Activated naive CD4-positive, alpha-beta T cell treated with anti-CD3 and anti-CD28 coated beads for 36 hours (primary cell): Measurements from ENCODE around the gene P2RY13. TPM values are rescaled to one million over a fixed set of nuclear protein-coding genes. Genes with fewer than 3 reads are reported as not detected.
A peak's percentile ranks its signal among the peaks of the same experiment; 100 is the strongest.

Experiments
- CTCF ChIA-PET: fragments of 350-600 bp; sonication (Branson Sonifier 250); formaldehyde crosslinking; loops from one replicate; lab custom pipeline; 2021; ENCODE audit warnings: antibody characterized with exemption; lab: Charles Lee
- DNase-seq: peaks from one replicate; pipeline ENCODE4 v3.0.0-alpha.2; 2020
- H3K27ac Mint-ChIP-seq: one replicate; pipeline ENCODE4 v1.8.0; 2021; ENCODE audit warnings: mild to moderate bottlenecking, mixed read lengths
- H3K27me3 Mint-ChIP-seq: one replicate; pipeline ENCODE4 v1.8.0; 2021; ENCODE audit warnings: low read depth, mixed read lengths
- H3K36me3 Mint-ChIP-seq: one replicate; pipeline ENCODE4 v1.8.0; 2021; ENCODE audit warnings: low read depth, mixed read lengths
- H3K4me1 Mint-ChIP-seq: one replicate; pipeline ENCODE4 v1.8.0; 2021; ENCODE audit warnings: low read depth, mixed read lengths
- H3K4me3 Mint-ChIP-seq: one replicate; pipeline ENCODE4 v1.8.0; 2021; ENCODE audit warnings: mild to moderate bottlenecking, moderate library complexity, mixed read lengths
- H3K9me3 Mint-ChIP-seq: one replicate; pipeline ENCODE4 v1.8.0; 2021; ENCODE audit warnings: mixed read lengths
- intact Hi-C: fragments of 100-400 bp; cut with micrococcal nuclease; formaldehyde crosslinking; loops from one replicate; pipeline ENCODE4 v1.15.1; 2023
- total RNA-seq, 2 experiments: library from RNA; stranded (reverse); gene quantifications; one replicate each; pipeline ENCODE4 v1.2.3, GENCODE V29; 2021

P2RY13 gene
- total RNA-seq, 2 experiments from 2014 or later = not detected

GRCh38 chr3:151318991-151319390 is 10.4 kb downstream of the P2RY13 start:
- no peak for DNase-seq
- Mint-ChIP-seq H3K4me3 (no peak overlapping the region), H3K27me3 (no peaks in the 10 kb centered on the region), H3K4me1 (peaks cover 13% of the 10 kb centered on the region), H3K9me3 (no peaks in the 10 kb centered on the region), H3K36me3 (no peaks in the 10 kb centered on the region), H3K27ac (no peak overlapping the region)
- intact Hi-C loops = no loop called here
- CTCF ChIA-PET = interaction anchor here (0.6 to 1.1 kb wide), 4 partner anchors 11 to 176 kb away, joined by 3 read pairs; no protein-coding TSS in a partner anchor

- intact Hi-C loops = no loop called here
- H3K27me3 Mint-ChIP-seq = no peaks in the 10 kb centered on the region
- no peak for DNase-seq
- no peaks in the 10 kb centered on the region for H3K36me3 Mint-ChIP-seq
- peaks cover 13% of the 10 kb centered on the region for H3K4me1 Mint-ChIP-seq
- H3K27ac Mint-ChIP-seq = no peak overlapping the region
- no peak overlapping the region for H3K4me3 Mint-ChIP-seq
- CTCF ChIA-PET = interaction anchor here (0.6 to 1.1 kb wide), 3 partner anchors 11 to 172 kb away, joined by 3 read pairs; no protein-coding TSS in a partner anchor
- no peaks in the 10 kb centered on the region for H3K9me3 Mint-ChIP-seq
Observed at GRCh38 chr3:151318313-151318712, 11.0 kb downstream of the P2RY13 start.

- no peak within 1 kb of the TSS for H3K27ac Mint-ChIP-seq
- no peaks in the 10 kb centered on the region for H3K9me3 Mint-ChIP-seq
- no peaks in the 10 kb centered on the region for H3K27me3 Mint-ChIP-seq
- peak; percentile 48 for DNase-seq
- no peak within 1 kb of the TSS for H3K4me3 Mint-ChIP-seq
- CTCF ChIA-PET = interaction anchor here (0.6 to 1.5 kb wide), 3 partner anchors 11 to 599 kb away, joined by 3 to 4 read pairs (median 4); no protein-coding TSS in a partner anchor
- H3K36me3 Mint-ChIP-seq = no peaks in the 10 kb centered on the region
- peaks cover 12% of the 10 kb centered on the region for H3K4me1 Mint-ChIP-seq
- intact Hi-C loops = loop anchor here (1.0 to 2.0 kb wide), 2 partner anchors 11 to 40 kb away; no protein-coding TSS in a partner anchor
Observed at GRCh38 chr3:151316267-151316991, 12.9 kb downstream of the P2RY13 start, which contains the start of gene GPR87. Gene GPR87, minus strand, starts transcription at chr3:151316820. Its CDS starts 16,720 bp downstream, at chr3:151300100.

DNA sequence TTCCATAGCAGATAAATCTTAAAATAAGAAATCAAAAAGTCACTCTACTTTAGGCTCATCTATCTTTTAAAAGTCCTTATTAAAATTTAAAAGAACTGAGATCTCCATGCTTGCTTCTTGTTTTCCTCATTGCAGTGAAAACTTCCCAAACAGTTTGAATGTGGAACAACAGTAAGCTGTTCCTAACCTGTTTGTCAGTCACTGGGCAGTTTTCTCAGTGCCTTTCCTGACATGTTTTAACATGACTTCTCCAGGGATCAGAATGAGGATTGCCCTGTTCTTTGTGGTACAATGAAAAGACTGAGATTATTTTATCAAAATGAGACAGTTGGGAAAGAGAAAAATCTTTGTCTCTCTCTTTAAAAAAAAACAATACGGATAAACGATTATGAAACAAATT is 13.5 kb downstream of the P2RY13 start:
- no peak for DNase-seq
- Mint-ChIP-seq H3K4me3 (no peak overlapping the region), H3K27me3 (no peaks in the 10 kb centered on the region), H3K36me3 (no peaks in the 10 kb centered on the region), H3K27ac (no peak overlapping the region), H3K4me1 (peaks cover 12% of the 10 kb centered on the region), H3K9me3 (no peaks in the 10 kb centered on the region)
- CTCF ChIA-PET = interaction anchor here (0.6 to 1.5 kb wide), 2 partner anchors 11 to 598 kb away, joined by 3 to 4 read pairs; no protein-coding TSS in a partner anchor
- intact Hi-C loops = loop anchor here (1.0 to 2.0 kb wide), 2 partner anchors 11 to 39 kb away; no protein-coding TSS in a partner anchor

GRCh38 chr3:151315136-151315535 is 14.2 kb downstream of the P2RY13 start:
- intact Hi-C loops = no loop called here

DNA sequence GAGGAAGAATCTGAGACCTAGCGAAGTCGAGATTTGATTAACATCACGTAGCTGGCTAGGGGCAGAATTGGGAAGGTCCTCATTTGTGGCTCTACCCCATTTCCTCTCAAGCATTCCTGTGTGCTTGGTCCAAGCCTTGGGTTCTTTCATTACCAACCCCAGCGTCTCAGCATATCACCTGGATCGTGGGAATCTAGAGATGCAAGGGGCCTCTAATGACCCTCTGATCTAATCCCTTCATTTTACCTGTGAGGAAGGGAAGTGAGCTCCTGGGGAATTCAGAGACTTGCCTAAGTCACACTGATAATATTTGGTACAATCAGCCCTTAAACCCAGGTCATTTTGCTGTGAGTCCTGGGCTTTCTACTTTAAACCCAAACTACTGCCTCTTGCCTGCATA is 14.8 kb downstream of the P2RY13 start:
- H3K4me3 Mint-ChIP-seq = no peak overlapping the region
- H3K36me3 Mint-ChIP-seq = no peaks in the 10 kb centered on the region
- CTCF ChIA-PET = no interaction called here
- no peak for DNase-seq
- no peaks in the 10 kb centered on the region for H3K9me3 Mint-ChIP-seq
- peaks cover 12% of the 10 kb centered on the region for H3K4me1 Mint-ChIP-seq
- intact Hi-C loops = no loop called here
- no peaks in the 10 kb centered on the region for H3K27me3 Mint-ChIP-seq
- H3K27ac Mint-ChIP-seq = no peak overlapping the region

More at GRCh38 chr3:151315136-151315535, 14.2 kb downstream of the P2RY13 start:
- H3K9me3 Mint-ChIP-seq = no peaks in the 10 kb centered on the region
- H3K4me3 Mint-ChIP-seq = no peak overlapping the region
- CTCF ChIA-PET = no interaction called here
- H3K4me1 Mint-ChIP-seq = peaks cover 12% of the 10 kb centered on the region
- no peak overlapping the region for H3K27ac Mint-ChIP-seq
- DNase-seq = no peak
- H3K36me3 Mint-ChIP-seq = no peaks in the 10 kb centered on the region
- no peaks in the 10 kb centered on the region for H3K27me3 Mint-ChIP-seq

DNA sequence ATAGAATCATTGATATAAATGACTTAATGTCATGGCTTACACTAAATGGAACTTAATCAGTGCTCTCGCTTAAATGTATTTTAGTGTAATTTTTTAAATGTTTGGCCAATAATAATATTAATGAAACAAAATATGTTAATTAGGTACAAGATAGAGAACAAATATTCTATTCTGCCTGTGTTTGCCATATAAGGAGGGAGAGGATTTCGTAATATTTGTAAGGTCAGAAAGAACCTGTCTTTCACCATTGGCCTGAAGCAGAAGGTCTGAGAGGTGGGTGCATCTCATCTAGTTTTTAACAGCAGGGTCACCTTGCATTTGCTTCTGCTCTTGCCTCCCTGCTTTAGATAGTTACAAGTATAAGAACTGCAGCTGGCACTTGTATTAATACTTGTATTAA is 15.2 kb downstream of the P2RY13 start:
- H3K9me3 Mint-ChIP-seq = no peaks in the 10 kb centered on the region
- no peak overlapping the region for H3K27ac Mint-ChIP-seq
- H3K27me3 Mint-ChIP-seq = no peaks in the 10 kb centered on the region
- no peak overlapping the region for H3K4me3 Mint-ChIP-seq
- DNase-seq = no peak
- no peaks in the 10 kb centered on the region for H3K36me3 Mint-ChIP-seq
- intact Hi-C loops = no loop called here
- peaks cover 12% of the 10 kb centered on the region for H3K4me1 Mint-ChIP-seq
- CTCF ChIA-PET = no interaction called here

- no peak overlapping the region for H3K27ac Mint-ChIP-seq
Observed at GRCh38 chr3:151312972-151313371, 16.4 kb downstream of the P2RY13 start.

DNA sequence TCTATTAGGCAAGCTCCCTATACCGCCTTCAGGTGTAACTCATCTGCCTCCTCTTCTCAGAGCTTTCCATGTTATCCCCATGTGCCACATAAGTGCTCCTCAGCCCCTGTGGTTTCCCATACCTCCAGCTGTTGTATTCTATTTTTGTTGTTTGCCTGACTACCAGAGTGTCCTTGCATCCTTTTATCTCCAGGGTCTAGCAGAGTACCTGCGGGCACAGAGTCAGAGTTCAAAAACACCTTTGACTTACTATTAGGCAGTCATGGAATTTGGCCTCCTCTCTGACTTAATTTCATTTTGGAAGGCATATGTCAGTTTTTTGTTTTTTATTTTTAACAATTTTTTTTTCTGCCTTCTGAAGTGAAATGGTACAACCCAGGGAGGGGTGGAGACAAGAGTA is 19.8 kb downstream of the P2RY13 start:
- H3K4me3 Mint-ChIP-seq = no peak overlapping the region
- CTCF ChIA-PET = interaction anchor here (1.4 to 1.9 kb wide), 2 partner anchors 18 to 83 kb away, joined by 3 to 7 read pairs; no protein-coding TSS in a partner anchor
- H3K4me1 Mint-ChIP-seq = peaks cover 44% of the 10 kb centered on the region
- DNase-seq = no peak
- intact Hi-C loops = loop anchor here (10.0 kb wide), 1 partner anchor 545 kb away; the partner anchor contains the start of gene SIAH2
- H3K36me3 Mint-ChIP-seq = no peaks in the 10 kb centered on the region
- H3K27ac Mint-ChIP-seq = no peak overlapping the region
- H3K27me3 Mint-ChIP-seq = no peaks in the 10 kb centered on the region
- H3K9me3 Mint-ChIP-seq = no peaks in the 10 kb centered on the region

More at GRCh38 chr3:151312972-151313371, 16.4 kb downstream of the P2RY13 start:
- H3K9me3 Mint-ChIP-seq = no peaks in the 10 kb centered on the region
- peaks cover 21% of the 10 kb centered on the region for H3K4me1 Mint-ChIP-seq
- intact Hi-C loops = no loop called here
- CTCF ChIA-PET = interaction anchor here (0.9 to 1.5 kb wide), 3 partner anchors 85 to 157 kb away, joined by 3 to 4 read pairs (median 3); no protein-coding TSS in a partner anchor
- no peak overlapping the region for H3K4me3 Mint-ChIP-seq
- DNase-seq = no peak
- H3K27me3 Mint-ChIP-seq = no peaks in the 10 kb centered on the region
- no peaks in the 10 kb centered on the region for H3K36me3 Mint-ChIP-seq

DNA sequence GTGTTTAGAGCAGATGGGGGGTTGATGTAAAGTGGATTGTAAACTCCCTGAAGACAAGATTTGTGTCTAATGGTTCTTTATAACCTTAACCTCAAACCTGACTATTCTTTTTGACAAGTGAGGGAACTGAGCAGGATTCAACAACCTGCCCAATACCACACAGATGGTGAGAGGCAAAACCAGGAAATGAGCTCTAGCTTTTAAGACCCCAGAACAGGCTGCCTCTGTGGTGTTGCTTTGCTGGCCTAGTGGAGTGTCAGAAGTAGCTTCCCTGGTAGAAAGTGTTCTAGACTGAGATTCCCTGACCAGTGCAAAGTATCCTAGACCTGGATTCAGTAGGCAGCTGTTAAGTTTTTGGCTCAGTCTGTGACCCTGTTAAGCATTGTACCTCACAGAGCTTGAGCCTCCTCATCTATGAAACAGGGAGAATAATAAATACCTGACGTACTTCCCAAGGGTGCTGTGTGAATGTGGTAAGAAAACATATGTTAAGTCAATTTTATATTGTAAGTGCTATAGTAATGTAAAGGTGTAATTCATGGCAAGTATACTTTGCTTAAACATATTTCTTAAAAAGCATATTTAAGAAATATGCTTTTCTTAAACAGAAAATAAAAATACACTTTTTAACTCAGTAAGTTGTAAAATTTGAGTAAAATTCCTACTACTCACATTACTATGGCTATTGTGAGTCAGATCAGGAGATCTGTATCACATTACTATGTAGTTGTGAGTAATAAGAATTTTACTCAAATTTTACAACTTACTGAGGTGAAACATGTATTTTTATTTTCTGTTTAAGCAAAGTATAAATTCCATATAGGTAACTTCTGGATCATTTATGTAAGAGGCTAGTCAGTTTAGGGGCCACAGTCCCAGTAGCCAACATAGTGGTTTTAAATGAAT is 21.5 kb downstream of the P2RY13 start:
- Mint-ChIP-seq H3K27ac (no peak overlapping the region), H3K9me3 (no peaks in the 10 kb centered on the region), H3K4me1 (peaks cover 50% of the 10 kb centered on the region), H3K4me3 (no peak overlapping the region), H3K36me3 (no peaks in the 10 kb centered on the region), H3K27me3 (peaks cover 8% of the 10 kb centered on the region)
- no peak for DNase-seq
- CTCF ChIA-PET = interaction anchor here (0.6 to 5.2 kb wide), 9 partner anchors 11 to 452 kb away, joined by 3 to 35 read pairs (median 4); no protein-coding TSS in a partner anchor
- intact Hi-C loops = loop anchor here (10.0 kb wide), 1 partner anchor 543 kb away; the partner anchor contains the start of gene SIAH2

- H3K27me3 Mint-ChIP-seq = peaks cover 12% of the 10 kb centered on the region
- CTCF ChIA-PET = interaction anchor here (0.7 to 5.2 kb wide), 9 partner anchors 11 to 452 kb away, joined by 3 to 35 read pairs (median 5); no protein-coding TSS in a partner anchor
- H3K4me3 Mint-ChIP-seq = no peak overlapping the region
- H3K36me3 Mint-ChIP-seq = no peaks in the 10 kb centered on the region
- peaks cover 50% of the 10 kb centered on the region for H3K4me1 Mint-ChIP-seq
- intact Hi-C loops = loop anchor here (10.0 kb wide), 1 partner anchor 542 kb away; the partner anchor contains the start of gene SIAH2
- DNase-seq = no peak
- H3K9me3 Mint-ChIP-seq = no peaks in the 10 kb centered on the region
- no peak overlapping the region for H3K27ac Mint-ChIP-seq
Observed at GRCh38 chr3:151307131-151307530, 22.2 kb downstream of the P2RY13 start.
